Measurements from ENCODE around the gene UBFD1.
A peak's percentile ranks its signal among the peaks of the same experiment; 100 is the strongest.

The UBFD1 gene

DNA sequence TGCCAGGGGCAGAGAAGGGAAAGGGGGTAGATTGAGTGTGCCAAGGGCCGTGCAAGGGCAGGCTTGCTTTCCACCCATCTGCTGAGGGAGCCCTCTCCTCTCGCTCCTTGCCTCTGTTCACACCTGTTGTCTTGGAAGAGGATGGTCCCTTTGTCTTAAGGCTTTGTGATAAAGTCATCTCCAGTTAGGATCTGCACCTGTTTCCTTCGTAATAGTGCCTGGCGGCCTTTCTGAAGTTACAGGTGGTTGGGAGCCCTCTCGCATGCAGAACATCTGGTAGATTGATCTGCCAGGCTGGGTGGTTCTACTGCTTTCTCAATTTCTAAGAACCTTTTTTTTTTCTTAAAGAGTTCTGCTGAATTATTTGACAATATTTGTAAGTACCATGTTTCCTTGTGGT, 16.3 kb downstream of the UBFD1 start:
- TF ChIP-seq, protein P1, sequence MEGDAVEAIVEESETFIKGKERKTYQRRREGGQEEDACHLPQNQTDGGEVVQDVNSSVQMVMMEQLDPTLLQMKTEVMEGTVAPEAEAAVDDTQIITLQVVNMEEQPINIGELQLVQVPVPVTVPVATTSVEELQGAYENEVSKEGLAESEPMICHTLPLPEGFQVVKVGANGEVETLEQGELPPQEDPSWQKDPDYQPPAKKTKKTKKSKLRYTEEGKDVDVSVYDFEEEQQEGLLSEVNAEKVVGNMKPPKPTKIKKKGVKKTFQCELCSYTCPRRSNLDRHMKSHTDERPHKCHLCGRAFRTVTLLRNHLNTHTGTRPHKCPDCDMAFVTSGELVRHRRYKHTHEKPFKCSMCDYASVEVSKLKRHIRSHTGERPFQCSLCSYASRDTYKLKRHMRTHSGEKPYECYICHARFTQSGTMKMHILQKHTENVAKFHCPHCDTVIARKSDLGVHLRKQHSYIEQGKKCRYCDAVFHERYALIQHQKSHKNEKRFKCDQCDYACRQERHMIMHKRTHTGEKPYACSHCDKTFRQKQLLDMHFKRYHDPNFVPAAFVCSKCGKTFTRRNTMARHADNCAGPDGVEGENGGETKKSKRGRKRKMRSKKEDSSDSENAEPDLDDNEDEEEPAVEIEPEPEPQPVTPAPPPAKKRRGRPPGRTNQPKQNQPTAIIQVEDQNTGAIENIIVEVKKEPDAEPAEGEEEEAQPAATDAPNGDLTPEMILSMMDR (conservative IDR thresholded peaks at IDR 0.05; ENCODE audit: control insufficient read depth, insufficient read depth, low read depth, low read length) = no peak
- no peak for DNase-seq (ENCODE audit: low read depth)
- no peak overlapping the region for H3K4me3 ChIP-seq (ENCODE audit: control insufficient read depth, low read depth, low read length)

DNA sequence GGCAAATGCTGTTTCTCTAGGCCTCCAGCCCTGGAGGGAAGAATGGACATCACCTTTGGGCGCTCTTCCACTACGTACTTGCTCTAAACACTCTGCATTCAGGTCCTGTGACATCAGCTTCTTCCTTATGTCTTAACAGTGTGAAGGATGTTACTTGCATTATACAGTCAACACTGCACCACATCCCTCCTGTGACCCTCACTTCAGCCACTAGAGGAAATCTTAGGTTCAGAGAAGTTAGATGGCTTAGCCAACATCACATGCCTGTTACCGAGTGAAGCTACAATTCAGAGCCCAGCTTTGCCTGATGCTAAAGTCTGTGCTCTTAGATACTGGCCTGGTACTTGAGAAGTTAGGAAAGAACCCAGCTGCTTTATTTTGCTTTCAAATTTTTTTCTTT, 18.3 kb downstream of the UBFD1 start:
- DNase-seq (ENCODE audit: low read depth) = no peak
- TF ChIP-seq, protein P1 (conservative IDR thresholded peaks at IDR 0.05; ENCODE audit: control insufficient read depth, insufficient read depth, low read depth, low read length) = no peak
- H3K4me3 ChIP-seq (ENCODE audit: control insufficient read depth, low read depth, low read length) = no peak overlapping the region

DNA sequence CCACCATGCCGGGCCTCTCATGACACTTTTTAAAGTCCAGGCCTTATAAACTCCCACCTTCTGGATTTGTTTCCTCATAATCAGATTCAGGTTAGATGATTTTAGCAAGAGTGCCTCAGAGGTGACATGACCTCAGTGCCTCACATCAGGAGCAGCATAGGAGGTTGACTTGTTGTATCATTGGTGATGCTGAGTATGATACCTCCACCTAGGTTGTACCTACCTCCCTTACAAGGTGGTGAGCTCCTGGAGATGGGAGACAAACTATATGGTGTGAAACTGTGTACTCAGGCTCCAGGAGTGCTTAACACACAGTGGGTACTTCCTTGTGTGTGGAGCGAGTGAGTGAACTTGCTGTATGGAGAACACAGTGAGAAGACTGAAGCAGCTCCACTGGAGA, 20.0 kb downstream of the UBFD1 start:
- DNase-seq (ENCODE audit: low read depth) = no peak
- TF ChIP-seq, protein P1 (conservative IDR thresholded peaks at IDR 0.05; ENCODE audit: control insufficient read depth, insufficient read depth, low read depth, low read length) = no peak
- no peak overlapping the region for H3K4me3 ChIP-seq (ENCODE audit: control insufficient read depth, low read depth, low read length)

DNA sequence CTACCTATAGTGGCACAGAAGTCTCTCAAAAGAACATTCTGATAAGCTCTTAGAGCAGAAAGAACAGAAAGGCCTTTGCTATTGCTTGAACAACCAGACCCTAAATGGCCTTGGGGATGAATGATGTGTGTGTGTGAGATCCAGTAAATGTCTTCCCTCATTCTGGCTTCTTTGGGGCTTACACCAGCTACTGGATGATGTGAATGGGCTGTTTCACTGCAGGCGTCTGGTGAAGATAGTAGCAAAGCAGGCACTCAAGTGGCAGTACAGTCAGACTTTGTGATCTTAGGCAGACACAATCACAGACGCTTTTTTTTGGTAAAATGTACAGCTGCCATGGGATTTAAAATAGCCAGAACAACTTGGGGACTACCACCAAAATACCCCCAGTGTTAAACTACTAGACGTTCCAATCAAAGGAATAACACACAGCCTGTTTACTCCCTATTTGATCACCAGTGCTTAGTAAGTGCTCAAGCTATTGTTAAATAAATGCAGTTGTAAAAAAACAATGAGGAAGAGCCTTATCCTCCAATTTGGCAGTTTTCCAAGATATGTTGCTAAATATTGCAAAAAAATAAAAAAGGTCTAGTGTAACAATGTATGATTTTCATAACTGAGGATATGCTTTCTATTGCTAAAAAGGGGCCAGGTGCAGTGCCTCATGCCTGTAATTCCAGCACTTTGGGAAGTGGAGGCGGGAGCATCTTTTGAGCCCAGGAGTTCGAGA, 20.7 kb downstream of the UBFD1 start:
- DNase-seq (ENCODE audit: low read depth) = peak; percentile 23
- TF ChIP-seq, protein P1 (conservative IDR thresholded peaks at IDR 0.05; ENCODE audit: control insufficient read depth, insufficient read depth, low read depth, low read length) = no peak
- no peak overlapping the region for H3K4me3 ChIP-seq (ENCODE audit: control insufficient read depth, low read depth, low read length)

DNA sequence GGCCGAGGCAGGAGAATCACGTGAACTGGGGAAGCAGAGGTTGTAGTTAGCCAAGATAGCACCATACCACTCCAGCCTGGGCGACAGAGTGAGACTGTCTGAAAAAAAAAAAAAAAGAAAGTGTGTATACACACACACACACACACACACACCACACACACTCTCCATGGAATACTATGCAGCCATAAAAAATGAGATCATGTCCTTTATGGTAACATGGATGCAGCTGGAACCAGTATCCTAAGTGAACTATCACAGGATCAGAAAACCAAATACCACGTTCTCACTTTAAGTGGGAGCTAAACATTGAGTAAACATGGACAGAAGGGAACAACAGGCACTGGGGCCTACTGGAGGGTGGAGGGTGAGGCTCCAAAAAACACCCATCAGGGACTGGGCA, 21.8 kb downstream of the UBFD1 start:
- no peak overlapping the region for H3K4me3 ChIP-seq (ENCODE audit: control insufficient read depth, low read depth, low read length)
- no peak for DNase-seq (ENCODE audit: low read depth)
- TF ChIP-seq, protein P1 (conservative IDR thresholded peaks at IDR 0.05; ENCODE audit: control insufficient read depth, insufficient read depth, low read depth, low read length) = no peak

DNA sequence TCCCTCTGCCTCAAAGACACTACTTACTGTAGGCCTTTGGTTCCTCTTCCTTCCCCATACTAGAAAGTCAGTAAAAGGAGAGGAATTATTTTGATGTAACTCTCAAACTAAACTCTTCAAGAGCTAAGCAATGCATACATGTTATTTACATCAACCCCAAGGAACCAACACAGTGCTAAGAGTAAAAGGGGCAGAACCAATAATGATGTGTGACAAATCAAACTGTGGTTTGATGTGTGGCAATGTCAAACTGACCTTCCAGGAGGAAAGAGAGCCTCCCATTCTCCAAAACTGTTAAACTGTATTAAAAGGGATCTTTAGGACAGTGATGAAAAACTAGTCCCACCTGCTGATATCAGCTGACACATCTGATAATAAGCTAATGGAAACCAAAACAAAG, 22.9 kb downstream of the UBFD1 start:
- H3K4me3 ChIP-seq (ENCODE audit: control insufficient read depth, low read depth, low read length) = no peak overlapping the region
- TF ChIP-seq, protein P1 (conservative IDR thresholded peaks at IDR 0.05; ENCODE audit: control insufficient read depth, insufficient read depth, low read depth, low read length) = no peak
- DNase-seq (ENCODE audit: low read depth) = no peak

Measured in fibroblast of mammary gland (primary cell).